SK-N-SH (cell line): ENCODE data around the gene NSRP1. TPM values are rescaled to one million over a fixed set of nuclear protein-coding genes. Genes with fewer than 3 reads are reported as not detected.

Experiments
- CTCF ChIA-PET: fragments of 300-600, 350-600 bp; formaldehyde crosslinking; extraction: SDS; loops from one replicate; lab custom pipeline; 2021; lab: Yijun Ruan, JAX
- POLR2A ChIA-PET: fragments of 350-600 bp; sonication (Branson Sonifier 250); formaldehyde crosslinking; extraction: SDS; loops from one replicate; lab custom pipeline; 2020; ENCODE audit warnings: antibody characterized with exemption, inconsistent platforms; lab: Yijun Ruan, JAX
- DNase-seq: peaks from one replicate; pipeline ENCODE4 v3.0.0; 2012
- H2AFZ ChIP-seq: fragments of 200-600 bp; sonication (generic); 2 replicates; pipeline ENCODE4 v1.8.1; 2016; ENCODE audit warnings: antibody characterized with exemption, mild to moderate bottlenecking, low read depth
- H3F3A ChIP-seq: fragments of 200-600 bp; sonication (generic); replicated peaks from 2 replicates; pipeline ENCODE3; 2016; ENCODE audit warnings: antibody characterized with exemption, mild to moderate bottlenecking; ENCODE audit not compliant: insufficient read depth
- H3K27ac ChIP-seq, 2 experiments: fragments of 200-500 bp in 1 of 2; fragments of 200-600 bp in 1 of 2; sonication (Bioruptor generic) in 1 of 2; sonication (generic), shearing (Covaris generic) in 1 of 2; 2 replicates each; pipeline versions ENCODE4 v1.5.1 to v1.6.1; 2014 to 2016; ENCODE audit warnings: low read depth in 2 of 2, inconsistent platforms in 1 of 2, low read length in 1 of 2, mild to moderate bottlenecking in 1 of 2, mixed read lengths in 1 of 2
- H3K27me3 ChIP-seq: fragments of 200-600 bp; sonication (generic), shearing (Covaris generic); 2 replicates; pipeline ENCODE4 v1.6.1; 2016; ENCODE audit warnings: mixed run types; ENCODE audit not compliant: insufficient read depth
- H3K36me3 ChIP-seq, 2 experiments: fragments of 200-500 bp in 1 of 2; fragments of 200-600 bp in 1 of 2; sonication (Bioruptor generic) in 1 of 2; sonication (generic) in 1 of 2; replicated peaks in 1 of 2; 2 replicates each; pipeline versions ENCODE3 to v1.5.1; 2014 to 2016; ENCODE audit warnings: low read length in 1 of 2, mild to moderate bottlenecking in 1 of 2; ENCODE audit not compliant: insufficient read depth in 2 of 2, control insufficient read depth in 1 of 2
- H3K4me1 ChIP-seq, 2 experiments: fragments of 200-500 bp in 1 of 2; fragments of 200-600 bp in 1 of 2; sonication (Bioruptor generic) in 1 of 2; sonication (generic), shearing (Covaris generic) in 1 of 2; 2 replicates each; pipeline versions ENCODE4 v1.5.1 to v1.6.1; 2014 to 2016; ENCODE audit warnings: low read depth in 1 of 2, low read length in 1 of 2, mixed run types in 1 of 2; ENCODE audit not compliant: insufficient read depth in 2 of 2, control insufficient read depth in 1 of 2
- H3K4me2 ChIP-seq: fragments of 200-600 bp; sonication (generic), shearing (Covaris generic); 2 replicates; pipeline ENCODE4 v1.6.1; 2017; ENCODE audit warnings: mixed run types
- H3K4me3 ChIP-seq, 2 experiments: fragments of 200-500 bp in 1 of 2; fragments of 200-600 bp in 1 of 2; sonication (Bioruptor generic) in 1 of 2; sonication (generic), shearing (Covaris generic) in 1 of 2; 2 replicates each; pipeline versions ENCODE4 v1.5.1 to v1.8.1; 2014 to 2016; ENCODE audit warnings: low read depth in 2 of 2, inconsistent platforms in 1 of 2, low read length in 1 of 2, mild to moderate bottlenecking in 1 of 2, mixed read lengths in 1 of 2, moderate library complexity in 1 of 2
- H3K79me2 ChIP-seq: fragments of 200-600 bp; sonication (generic); 2 replicates; pipeline ENCODE4 v1.8.1; 2017; ENCODE audit warnings: mild to moderate bottlenecking; ENCODE audit not compliant: insufficient read depth
- H3K9ac ChIP-seq: fragments of 200-600 bp; sonication (generic); 2 replicates; pipeline ENCODE4 v1.6.1; 2017; ENCODE audit warnings: mixed run types
- H3K9me2 ChIP-seq: fragments of 200-600 bp; sonication (generic); 2 replicates; pipeline ENCODE4 v1.6.1; 2017; ENCODE audit warnings: mixed run types
- H3K9me3 ChIP-seq: fragments of 200-600 bp; sonication (generic); 2 replicates; pipeline ENCODE4 v1.6.1; 2017; ENCODE audit warnings: mixed run types, mild to moderate bottlenecking, moderate library complexity
- H4K20me1 ChIP-seq: fragments of 200-600 bp; sonication (generic); 2 replicates; pipeline ENCODE4 v1.6.1; 2017; ENCODE audit warnings: mild to moderate bottlenecking, mixed run types; ENCODE audit not compliant: insufficient read depth
- CHD2 ChIP-seq: fragments of 150-350 bp; IDR thresholded peaks from 2 replicates; pipeline ENCODE4 v1.6.1; 2018; ENCODE audit warnings: low read length; ENCODE audit not compliant: partially characterized antibody
- FOSL2 ChIP-seq: IDR thresholded peaks from 2 replicates; pipeline ENCODE4 v1.4.0; 2012; ENCODE audit warnings: low read depth, mild to moderate bottlenecking, moderate library complexity, borderline replicate concordance
- GABPA ChIP-seq: IDR thresholded peaks from 2 replicates; pipeline ENCODE4 v1.4.0; 2012; ENCODE audit warnings: low read depth, mild to moderate bottlenecking
- JUND ChIP-seq: IDR thresholded peaks from 2 replicates; pipeline ENCODE4 v1.4.0; 2012
- MEF2A ChIP-seq: IDR thresholded peaks from 2 replicates; pipeline ENCODE4 v1.4.0; 2012; ENCODE audit warnings: low read depth, borderline replicate concordance
- MXI1 ChIP-seq: IDR thresholded peaks from 2 replicates; pipeline ENCODE4 v1.6.1; 2012; ENCODE audit warnings: mild to moderate bottlenecking, low read depth, low read length, improper control_type of control experiment
- NFIC ChIP-seq: IDR thresholded peaks from 2 replicates; pipeline ENCODE4 v1.4.0; 2012; ENCODE audit warnings: borderline replicate concordance
- RAD21 ChIP-seq: IDR thresholded peaks from 2 replicates; pipeline ENCODE4 v1.6.1; 2012; ENCODE audit warnings: mild to moderate bottlenecking, low read length
- RCOR1 ChIP-seq: fragments of 150-350 bp; IDR thresholded peaks from 2 replicates; pipeline ENCODE4 v1.6.1; 2017; ENCODE audit warnings: antibody characterized with exemption, low read length
- RXRA ChIP-seq: IDR thresholded peaks from 2 replicates; pipeline ENCODE4 v1.4.0; 2012; ENCODE audit warnings: low read depth, mild to moderate bottlenecking, borderline replicate concordance
- SIN3A ChIP-seq: IDR thresholded peaks from 2 replicates; pipeline ENCODE4 v1.6.1; 2012; ENCODE audit warnings: low read depth, mild to moderate bottlenecking, low read length, moderate library complexity, borderline replicate concordance
- TCF12 ChIP-seq: IDR thresholded peaks from 2 replicates; pipeline ENCODE4 v1.4.0; 2012
- TEAD4 ChIP-seq: IDR thresholded peaks from 2 replicates; pipeline ENCODE4 v1.4.0; 2012; ENCODE audit warnings: mild to moderate bottlenecking, borderline replicate concordance; ENCODE audit not compliant: insufficient read depth
- YY1 ChIP-seq: IDR thresholded peaks from 2 replicates; pipeline ENCODE4 v1.4.0; 2012; ENCODE audit warnings: low read depth, mild to moderate bottlenecking
- polyA plus RNA-seq, 3 experiments: library from polyadenylated mRNA; depleted of rRNA; stranded (reverse); fragments of >200 nt; gene quantifications; 2 replicates each; pipeline ENCODE4 v1.2.3, GENCODE V29; 2012
- TF ChIP-seq, protein P1 (sequence below): fragments of 200-600 bp; sonication (generic); IDR thresholded peaks from 2 replicates; pipeline ENCODE4 v1.6.1; 2017; ENCODE audit warnings: antibody characterized with exemption, mild to moderate bottlenecking, moderate library complexity
- TF ChIP-seq, protein P2 (sequence below): IDR thresholded peaks from 2 replicates; pipeline ENCODE4 v1.4.0; 2012; ENCODE audit warnings: low read depth, borderline replicate concordance
- TF ChIP-seq, protein P3 (sequence below): IDR thresholded peaks from 2 replicates; pipeline ENCODE4 v1.4.0; 2012; ENCODE audit warnings: low read depth, borderline replicate concordance
- TF ChIP-seq, protein P4 (sequence below): fragments of 150-350 bp; IDR thresholded peaks from 2 replicates; pipeline ENCODE4 v1.6.1; 2016; ENCODE audit warnings: mild to moderate bottlenecking, low read depth, low read length

Gene NSRP1
- polyA plus RNA-seq, 1 of the 3 experiments (the other 2 are of a cell fraction), result 10.8 TPM

DNA sequence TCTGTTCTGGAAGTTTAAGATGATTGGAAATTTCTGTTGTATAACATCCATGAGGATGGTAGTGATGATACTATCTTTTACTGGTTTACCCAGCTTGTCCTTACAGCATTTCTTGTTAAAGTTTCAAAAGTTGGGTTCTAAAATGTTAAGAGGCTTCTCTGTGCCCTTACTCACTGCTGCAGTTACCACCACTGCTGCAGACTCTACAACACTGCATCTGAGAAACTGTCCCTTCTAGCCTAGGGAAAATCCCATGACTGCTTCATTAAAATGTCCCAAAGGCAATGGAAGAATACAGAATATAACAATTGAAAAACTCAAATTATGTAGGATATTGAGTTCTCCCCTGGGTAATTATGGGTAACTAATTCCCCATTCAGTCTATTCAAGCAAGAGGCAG, 3.8 kb upstream of the NSRP1 start (continued):
- TF ChIP-seq, protein P1, sequence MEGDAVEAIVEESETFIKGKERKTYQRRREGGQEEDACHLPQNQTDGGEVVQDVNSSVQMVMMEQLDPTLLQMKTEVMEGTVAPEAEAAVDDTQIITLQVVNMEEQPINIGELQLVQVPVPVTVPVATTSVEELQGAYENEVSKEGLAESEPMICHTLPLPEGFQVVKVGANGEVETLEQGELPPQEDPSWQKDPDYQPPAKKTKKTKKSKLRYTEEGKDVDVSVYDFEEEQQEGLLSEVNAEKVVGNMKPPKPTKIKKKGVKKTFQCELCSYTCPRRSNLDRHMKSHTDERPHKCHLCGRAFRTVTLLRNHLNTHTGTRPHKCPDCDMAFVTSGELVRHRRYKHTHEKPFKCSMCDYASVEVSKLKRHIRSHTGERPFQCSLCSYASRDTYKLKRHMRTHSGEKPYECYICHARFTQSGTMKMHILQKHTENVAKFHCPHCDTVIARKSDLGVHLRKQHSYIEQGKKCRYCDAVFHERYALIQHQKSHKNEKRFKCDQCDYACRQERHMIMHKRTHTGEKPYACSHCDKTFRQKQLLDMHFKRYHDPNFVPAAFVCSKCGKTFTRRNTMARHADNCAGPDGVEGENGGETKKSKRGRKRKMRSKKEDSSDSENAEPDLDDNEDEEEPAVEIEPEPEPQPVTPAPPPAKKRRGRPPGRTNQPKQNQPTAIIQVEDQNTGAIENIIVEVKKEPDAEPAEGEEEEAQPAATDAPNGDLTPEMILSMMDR, result no peak
- TF ChIP-seq FOSL2 (no peak), RAD21 (no peak), NFIC (no peak)

DNA sequence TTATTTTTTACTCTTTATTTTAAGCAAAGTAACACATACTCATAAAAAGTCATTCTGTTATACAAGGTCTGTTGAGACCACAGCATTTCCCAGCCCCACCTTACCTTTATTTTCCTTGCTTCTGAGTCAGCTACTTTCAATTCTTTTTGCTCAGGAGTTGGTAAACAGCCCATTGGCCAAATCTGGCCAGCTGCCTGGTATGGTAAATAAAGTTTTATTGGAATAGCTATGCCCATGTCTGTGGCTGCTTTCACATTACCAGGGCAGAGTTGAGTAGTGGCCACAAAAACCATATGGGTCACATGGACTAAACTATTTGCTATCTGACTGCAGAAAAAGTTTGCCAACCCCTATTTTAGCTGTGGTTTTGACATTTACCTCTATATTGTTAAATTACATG, 3.4 kb upstream of the NSRP1 start:
- H2AFZ ChIP-seq, result no peak overlapping the region
- H3K4me3 ChIP-seq, result no peak overlapping the region
- no peak overlapping the region for H3K9ac ChIP-seq
- H4K20me1 ChIP-seq, result no peaks in the 10 kb centered on the region; the same call in 1 of the 2 replicates
- no peak for DNase-seq
- H3K4me1 ChIP-seq, result peaks cover 3 to 5% of the 10 kb centered on the region in 2 experiments; a peak in 2 of 4 replicates
- H3F3A ChIP-seq, result peaks cover 4% of the 10 kb centered on the region
- no peaks in the 10 kb centered on the region for H3K27me3 ChIP-seq
- TF ChIP-seq MXI1, result no peak
- TF ChIP-seq, protein P2, sequence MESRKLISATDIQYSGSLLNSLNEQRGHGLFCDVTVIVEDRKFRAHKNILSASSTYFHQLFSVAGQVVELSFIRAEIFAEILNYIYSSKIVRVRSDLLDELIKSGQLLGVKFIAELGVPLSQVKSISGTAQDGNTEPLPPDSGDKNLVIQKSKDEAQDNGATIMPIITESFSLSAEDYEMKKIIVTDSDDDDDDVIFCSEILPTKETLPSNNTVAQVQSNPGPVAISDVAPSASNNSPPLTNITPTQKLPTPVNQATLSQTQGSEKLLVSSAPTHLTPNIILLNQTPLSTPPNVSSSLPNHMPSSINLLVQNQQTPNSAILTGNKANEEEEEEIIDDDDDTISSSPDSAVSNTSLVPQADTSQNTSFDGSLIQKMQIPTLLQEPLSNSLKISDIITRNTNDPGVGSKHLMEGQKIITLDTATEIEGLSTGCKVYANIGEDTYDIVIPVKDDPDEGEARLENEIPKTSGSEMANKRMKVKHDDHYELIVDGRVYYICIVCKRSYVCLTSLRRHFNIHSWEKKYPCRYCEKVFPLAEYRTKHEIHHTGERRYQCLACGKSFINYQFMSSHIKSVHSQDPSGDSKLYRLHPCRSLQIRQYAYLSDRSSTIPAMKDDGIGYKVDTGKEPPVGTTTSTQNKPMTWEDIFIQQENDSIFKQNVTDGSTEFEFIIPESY, result no peak
- TF ChIP-seq TCF12, result no peak
- no peak for TF ChIP-seq TEAD4
- TF ChIP-seq CHD2, result no peak
- no peak for TF ChIP-seq YY1
- no peak for TF ChIP-seq RCOR1
- TF ChIP-seq MEF2A, result no peak
- TF ChIP-seq, protein P3, sequence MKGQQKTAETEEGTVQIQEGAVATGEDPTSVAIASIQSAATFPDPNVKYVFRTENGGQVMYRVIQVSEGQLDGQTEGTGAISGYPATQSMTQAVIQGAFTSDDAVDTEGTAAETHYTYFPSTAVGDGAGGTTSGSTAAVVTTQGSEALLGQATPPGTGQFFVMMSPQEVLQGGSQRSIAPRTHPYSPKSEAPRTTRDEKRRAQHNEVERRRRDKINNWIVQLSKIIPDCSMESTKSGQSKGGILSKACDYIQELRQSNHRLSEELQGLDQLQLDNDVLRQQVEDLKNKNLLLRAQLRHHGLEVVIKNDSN, result no peak
- no peak for TF ChIP-seq RXRA
- no peak for TF ChIP-seq SIN3A
- no peak for TF ChIP-seq FOSL2
- no peak for TF ChIP-seq JUND
- TF ChIP-seq GABPA, result no peak
- TF ChIP-seq, protein P4, sequence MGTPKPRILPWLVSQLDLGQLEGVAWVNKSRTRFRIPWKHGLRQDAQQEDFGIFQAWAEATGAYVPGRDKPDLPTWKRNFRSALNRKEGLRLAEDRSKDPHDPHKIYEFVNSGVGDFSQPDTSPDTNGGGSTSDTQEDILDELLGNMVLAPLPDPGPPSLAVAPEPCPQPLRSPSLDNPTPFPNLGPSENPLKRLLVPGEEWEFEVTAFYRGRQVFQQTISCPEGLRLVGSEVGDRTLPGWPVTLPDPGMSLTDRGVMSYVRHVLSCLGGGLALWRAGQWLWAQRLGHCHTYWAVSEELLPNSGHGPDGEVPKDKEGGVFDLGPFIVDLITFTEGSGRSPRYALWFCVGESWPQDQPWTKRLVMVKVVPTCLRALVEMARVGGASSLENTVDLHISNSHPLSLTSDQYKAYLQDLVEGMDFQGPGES, result no peak
- H3K9me2 ChIP-seq, result no peaks in the 10 kb centered on the region
- ChIA-PET CTCF (interaction anchor here (1.1 to 4.3 kb wide), 5 partner anchors 8 to 227 kb away, joined by 3 to 34 read pairs (median 17); no protein-coding TSS in a partner anchor), POLR2A (interaction anchor here (1.4 kb wide), 1 partner anchor 9 kb away, joined by 4 read pairs; no protein-coding TSS in a partner anchor)
- no peak overlapping the region for H3K4me2 ChIP-seq
- H3K79me2 ChIP-seq, result peaks cover 16% of the 10 kb centered on the region
- H3K36me3 ChIP-seq, result no peaks in the 10 kb centered on the region
- no peak overlapping the region for H3K27ac ChIP-seq
- H3K9me3 ChIP-seq, result no peaks in the 10 kb centered on the region
